ENCODE data around the gene SUFU. TPM values are rescaled to one million over a fixed set of nuclear protein-coding genes. Genes with fewer than 3 reads are reported as not detected.

Gene SUFU
- total and polyA plus RNA-seq, 2 of the 8 experiments (the other 6 are each of a cell fraction or from before 2014, with no cell fraction given): 7.0 to 10.8 TPM

DNA sequence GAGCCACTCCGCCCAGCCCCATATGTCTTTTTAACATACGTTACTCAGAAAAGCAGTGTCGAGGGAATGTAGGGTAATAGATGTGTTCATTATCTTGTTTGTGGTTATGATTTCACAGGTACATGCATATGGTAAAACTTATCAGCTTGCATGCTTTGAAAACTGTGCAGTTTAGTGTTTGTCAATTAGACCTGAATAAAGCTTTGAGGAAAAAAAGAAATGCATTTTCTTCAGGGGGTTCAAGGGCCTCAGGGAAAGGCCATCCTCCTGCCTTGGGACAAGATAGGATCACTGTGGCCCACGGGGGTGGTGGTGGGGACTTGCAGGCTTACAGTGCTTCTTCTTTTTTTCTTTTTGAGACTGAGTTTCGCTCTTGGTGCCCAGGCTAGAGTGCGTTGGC lies 36.5 kb upstream of the SUFU start:
- H3K18ac ChIP-seq (ENCODE audit: extremely low read depth, low read length): no peak overlapping the region
- ChIA-PET CTCF (ENCODE audit: partially characterized antibody) (interaction anchor here (0.7 to 2.2 kb wide), 6 partner anchors 9 to 339 kb away, joined by 3 to 6 read pairs (median 4); partner anchors contain the start of gene C10orf95), POLR2A (ENCODE audit: partially characterized antibody) (interaction anchor here (0.6 to 2.4 kb wide), 2 partner anchors 11 to 302 kb away, joined by 4 to 6 read pairs; no protein-coding TSS in a partner anchor)
- DNase-seq (ENCODE audit: low read depth in 1 of 2, low spot score in 2 of 2): no peak
- peaks cover 0 to 6% (median 2%) of the 10 kb centered on the region in 4 experiments; a peak in 3 of 8 replicates for H3K36me3 ChIP-seq (ENCODE audit: control insufficient read depth in 2 of 4, insufficient read depth in 4 of 4, low read length in 3 of 4)
- H2BK5ac ChIP-seq (ENCODE audit: low read depth, low read length): no peak overlapping the region
- H3K9ac ChIP-seq (replicated peaks in 1 of 4; ENCODE audit: extremely low read depth in 1 of 4, low read depth in 3 of 4, low read length in 3 of 4): no peak overlapping the region
- no peak overlapping the region for H4K5ac ChIP-seq (ENCODE audit: insufficient read length, low read depth, low read length)
- H3K79me1 ChIP-seq (ENCODE audit: low read depth, low read length): no peaks in the 10 kb centered on the region; the same call in 1 of the 2 replicates
- no peak overlapping the region for H3K4me2 ChIP-seq (ENCODE audit: insufficient read depth in 1 of 2, low read depth in 2 of 2, low read length in 2 of 2)
- 89% methylated on average over 6 of the region's 6 CpGs; no CpG with 5 or more reads in 1 of the 2 experiments for WGBS, 2 experiments (ENCODE audit: extremely low coverage in 1 of 2, insufficient coverage in 1 of 2, insufficient read length in 1 of 2, insufficient replicate concordance in 2 of 2, low coverage in 1 of 2, low lambda C conversion rate in 2 of 2, missing lambda C conversion rate in 1 of 2)
- no peak overlapping the region for H3K27ac ChIP-seq (ENCODE audit: low read depth, low read length)
- H3K14ac ChIP-seq (ENCODE audit: insufficient read length): no peak overlapping the region
- no peak overlapping the region for H2AFZ ChIP-seq (ENCODE audit: low read length)
- H3K56ac ChIP-seq (replicated peaks; ENCODE audit: insufficient read length, low read depth, low read length): no peak overlapping the region
- no peak overlapping the region for H2BK15ac ChIP-seq (ENCODE audit: low read length)
- no peak overlapping the region for H4K8ac ChIP-seq (ENCODE audit: extremely low read depth, insufficient read depth, low read length)
- H4K20me1 ChIP-seq (replicated peaks in 1 of 2; ENCODE audit: control insufficient read depth in 1 of 2, insufficient read depth in 2 of 2, low read length in 2 of 2): peaks cover 0 to 2% of the 10 kb centered on the region in 2 experiments
- H3K4me3 ChIP-seq (ENCODE audit: extremely low read depth in 1 of 4, insufficient read depth in 2 of 4, low read depth in 3 of 4, low read length in 4 of 4): no peak overlapping the region
- H3K9me3 ChIP-seq (ENCODE audit: insufficient read depth in 2 of 2, low read depth in 1 of 2, low read length in 1 of 2): no peaks in the 10 kb centered on the region
- peaks cover 2 to 13% (median 7%) of the 10 kb centered on the region in 4 experiments for H3K4me1 ChIP-seq (replicated peaks in 1 of 4; ENCODE audit: control insufficient read depth in 3 of 4, insufficient read depth in 4 of 4, low read length in 3 of 4)
- no peaks in the 10 kb centered on the region for H3K79me2 ChIP-seq (ENCODE audit: control insufficient read depth in 1 of 2, insufficient read depth in 2 of 2, low read length in 2 of 2)
- no peak overlapping the region for H2BK12ac ChIP-seq (ENCODE audit: low read depth, low read length)
- H3K23ac ChIP-seq (ENCODE audit: insufficient read length): no peak overlapping the region
- H2BK20ac ChIP-seq (ENCODE audit: low read length): no peak overlapping the region
- no peak overlapping the region for H2BK120ac ChIP-seq (replicated peaks; ENCODE audit: low read depth, low read length)
- no peak overlapping the region for H2AK5ac ChIP-seq (ENCODE audit: low read depth, low read length)
- no peaks in the 10 kb centered on the region for H3K27me3 ChIP-seq (replicated peaks in 1 of 4; ENCODE audit: control insufficient read depth in 3 of 4, extremely low read depth in 1 of 4, insufficient read depth in 3 of 4, low read length in 3 of 4)
- FAIRE-seq: no peak
- H4K91ac ChIP-seq (replicated peaks; ENCODE audit: insufficient read length, low read length): no peak overlapping the region
- peaks cover 2% of the 10 kb centered on the region; the same call in 1 of the 2 replicates for H3K23me2 ChIP-seq (ENCODE audit: low read depth, low read length)
- H3K4ac ChIP-seq (replicated peaks; ENCODE audit: insufficient read length, low read depth, low read length): no peak overlapping the region
- TF ChIP-seq, protein P1, sequence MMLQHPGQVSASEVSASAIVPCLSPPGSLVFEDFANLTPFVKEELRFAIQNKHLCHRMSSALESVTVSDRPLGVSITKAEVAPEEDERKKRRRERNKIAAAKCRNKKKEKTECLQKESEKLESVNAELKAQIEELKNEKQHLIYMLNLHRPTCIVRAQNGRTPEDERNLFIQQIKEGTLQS (IDR thresholded peaks at IDR 0.05; ENCODE audit: insufficient read depth, low read depth, low read length): no peak
- TF ChIP-seq TCF12 (IDR thresholded peaks at IDR 0.05; ENCODE audit: low read depth, low read length) (no peak), KDM5A (IDR thresholded peaks at IDR 0.05; ENCODE audit: low read length) (no peak), HDAC6 (IDR thresholded peaks at IDR 0.05; ENCODE audit: low read depth, low read length) (no peak), SAP30 (IDR thresholded peaks at IDR 0.05; ENCODE audit: insufficient read depth, insufficient replicate concordance, low read length) (no peak), SUZ12 (IDR thresholded peaks at IDR 0.05; ENCODE audit: low read length) (no peak), POLR2A (IDR thresholded peaks at IDR 0.05; ENCODE audit: control extremely low read depth in 1 of 2, low read depth in 2 of 2, low read length in 2 of 2) (no peak), FOSL1 (IDR thresholded peaks at IDR 0.05; ENCODE audit: insufficient read depth, low read depth, low read length) (no peak), BCL11A (IDR thresholded peaks at IDR 0.05; ENCODE audit: low read depth in 2 of 2, low read length in 2 of 2) (no peak), BACH1 (IDR thresholded peaks at IDR 0.05; ENCODE audit: low read length) (no peak)
- TF ChIP-seq, protein P2, sequence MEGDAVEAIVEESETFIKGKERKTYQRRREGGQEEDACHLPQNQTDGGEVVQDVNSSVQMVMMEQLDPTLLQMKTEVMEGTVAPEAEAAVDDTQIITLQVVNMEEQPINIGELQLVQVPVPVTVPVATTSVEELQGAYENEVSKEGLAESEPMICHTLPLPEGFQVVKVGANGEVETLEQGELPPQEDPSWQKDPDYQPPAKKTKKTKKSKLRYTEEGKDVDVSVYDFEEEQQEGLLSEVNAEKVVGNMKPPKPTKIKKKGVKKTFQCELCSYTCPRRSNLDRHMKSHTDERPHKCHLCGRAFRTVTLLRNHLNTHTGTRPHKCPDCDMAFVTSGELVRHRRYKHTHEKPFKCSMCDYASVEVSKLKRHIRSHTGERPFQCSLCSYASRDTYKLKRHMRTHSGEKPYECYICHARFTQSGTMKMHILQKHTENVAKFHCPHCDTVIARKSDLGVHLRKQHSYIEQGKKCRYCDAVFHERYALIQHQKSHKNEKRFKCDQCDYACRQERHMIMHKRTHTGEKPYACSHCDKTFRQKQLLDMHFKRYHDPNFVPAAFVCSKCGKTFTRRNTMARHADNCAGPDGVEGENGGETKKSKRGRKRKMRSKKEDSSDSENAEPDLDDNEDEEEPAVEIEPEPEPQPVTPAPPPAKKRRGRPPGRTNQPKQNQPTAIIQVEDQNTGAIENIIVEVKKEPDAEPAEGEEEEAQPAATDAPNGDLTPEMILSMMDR (IDR thresholded peaks at IDR 0.05; ENCODE audit: control extremely low read depth in 1 of 3, insufficient read depth in 1 of 3, low read depth in 1 of 3, low read length in 3 of 3): no peak

Measured in H1 (cell line).